Sigmoid colon (tissue), 4 donors: ENCODE measurements around the gene GOLGA6L10.
"Not testable (repeated sequence)": the region's sequence is repeated elsewhere in the genome, so short reads cannot be mapped to it uniquely, and the experiment has no call there.

Experiments
- CTCF ChIP-seq, 4 experiments: fragments of 450-650 bp in 3 of 4; fragments of 200-600 bp in 1 of 4; IDR thresholded peaks; one replicate each; pipeline ENCODE4 v1.5.1; 2016 to 2019; ENCODE audit warnings: antibody characterized with exemption in 4 of 4, mild to moderate bottlenecking in 3 of 4, moderate library complexity in 2 of 4
- POLR2A ChIP-seq, 2 donors: fragments of 450-650 bp; IDR thresholded peaks; one replicate each; pipeline ENCODE4 v1.6.1; 2016; ENCODE audit warnings: antibody characterized with exemption in 2 of 2, mild to moderate bottlenecking in 2 of 2, moderate library complexity in 2 of 2
- POLR2AphosphoS5 ChIP-seq, 4 donors: sonication (generic); formaldehyde crosslinking; IDR thresholded peaks; one replicate each; pipeline ENCODE4 v1.6.1; 2017; ENCODE audit warnings: antibody characterized with exemption in 4 of 4

- not testable (repeated sequence) for TF ChIP-seq POLR2A, POLR2AphosphoS5, CTCF (IDR thresholded peaks at IDR 0.05)
These were observed 35.1 kb downstream of the GOLGA6L10 start for GRCh38 chr15:82313951-82314768.
